ENCODE results near the gene GALNT1. TPM values are rescaled to one million over a fixed set of nuclear protein-coding genes. Genes with fewer than 3 reads are reported as not detected.

Gene GALNT1
- total RNA-seq, 1 experiment from 2014 or later, result 25.6 TPM

DNA sequence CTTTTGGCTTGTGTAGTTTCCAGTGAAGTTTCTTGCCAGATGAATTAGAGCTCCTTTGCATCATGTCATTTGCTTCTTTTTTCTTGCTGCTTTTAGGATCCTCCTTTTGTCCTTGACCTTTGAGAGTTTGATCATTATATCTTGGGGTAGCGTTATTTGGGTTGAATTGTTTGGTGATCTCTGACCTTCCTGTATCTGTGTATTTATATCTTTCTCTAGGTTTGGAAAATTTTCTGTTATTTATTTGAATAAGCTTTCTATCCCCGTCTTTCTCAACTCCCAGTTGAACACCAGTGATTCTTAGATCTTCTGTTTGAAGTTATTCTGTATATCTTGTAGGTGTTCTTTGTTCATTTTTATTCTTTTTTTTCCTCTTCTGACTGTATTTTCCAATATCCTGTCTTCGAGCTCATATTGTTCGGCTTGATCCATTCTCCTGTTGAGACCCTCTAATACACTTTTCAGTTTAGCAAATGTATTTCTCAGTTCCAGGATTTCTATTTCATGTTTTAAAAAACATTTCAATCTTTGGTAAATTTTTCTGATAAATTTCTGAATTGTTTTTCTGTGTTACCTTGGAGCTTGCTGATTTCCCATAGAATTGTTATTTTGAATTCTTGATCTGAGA, 20.8 kb downstream of the GALNT1 start:
- Histone ChIP-seq H3K27ac (ENCODE audit: low read depth, low read length, poor library complexity, severe bottlenecking) (no peak overlapping the region), H3K36me3 (ENCODE audit: insufficient read depth, low read length, poor library complexity, severe bottlenecking) (no peaks in the 10 kb centered on the region), H3K4me1 (ENCODE audit: insufficient read depth, low read length, poor library complexity, severe bottlenecking) (no peaks in the 10 kb centered on the region), H3K27me3 (replicated peaks; ENCODE audit: insufficient read depth, low read depth, low read length, poor library complexity) (no peaks in the 10 kb centered on the region), H3K9me3 (ENCODE audit: low read depth, low read length, poor library complexity, severe bottlenecking) (peaks cover 21% of the 10 kb centered on the region), H3K4me3 (ENCODE audit: low read depth, low read length, poor library complexity, severe bottlenecking) (no peak overlapping the region)
- TF ChIP-seq EZH2 (IDR thresholded peaks at IDR 0.05; ENCODE audit: borderline replicate concordance, low read depth, low read length, poor library complexity, severe bottlenecking), result no peak
- TF ChIP-seq, protein P1, sequence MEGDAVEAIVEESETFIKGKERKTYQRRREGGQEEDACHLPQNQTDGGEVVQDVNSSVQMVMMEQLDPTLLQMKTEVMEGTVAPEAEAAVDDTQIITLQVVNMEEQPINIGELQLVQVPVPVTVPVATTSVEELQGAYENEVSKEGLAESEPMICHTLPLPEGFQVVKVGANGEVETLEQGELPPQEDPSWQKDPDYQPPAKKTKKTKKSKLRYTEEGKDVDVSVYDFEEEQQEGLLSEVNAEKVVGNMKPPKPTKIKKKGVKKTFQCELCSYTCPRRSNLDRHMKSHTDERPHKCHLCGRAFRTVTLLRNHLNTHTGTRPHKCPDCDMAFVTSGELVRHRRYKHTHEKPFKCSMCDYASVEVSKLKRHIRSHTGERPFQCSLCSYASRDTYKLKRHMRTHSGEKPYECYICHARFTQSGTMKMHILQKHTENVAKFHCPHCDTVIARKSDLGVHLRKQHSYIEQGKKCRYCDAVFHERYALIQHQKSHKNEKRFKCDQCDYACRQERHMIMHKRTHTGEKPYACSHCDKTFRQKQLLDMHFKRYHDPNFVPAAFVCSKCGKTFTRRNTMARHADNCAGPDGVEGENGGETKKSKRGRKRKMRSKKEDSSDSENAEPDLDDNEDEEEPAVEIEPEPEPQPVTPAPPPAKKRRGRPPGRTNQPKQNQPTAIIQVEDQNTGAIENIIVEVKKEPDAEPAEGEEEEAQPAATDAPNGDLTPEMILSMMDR (conservative IDR thresholded peaks at IDR 0.05; ENCODE audit: low read depth, low read length), result no peak
- POLR2A ChIA-PET (ENCODE audit: low non-redundant PET), result no interaction called here
- intact Hi-C loops (cut with micrococcal nuclease; ENCODE audit: unreplicated experiment), result no loop called here
- DNase-seq (ENCODE audit: low spot score), result no peak
- CTCF ChIA-PET, result no interaction called here
- no TSS peak for BruUV-seq (replicated peaks)

DNA sequence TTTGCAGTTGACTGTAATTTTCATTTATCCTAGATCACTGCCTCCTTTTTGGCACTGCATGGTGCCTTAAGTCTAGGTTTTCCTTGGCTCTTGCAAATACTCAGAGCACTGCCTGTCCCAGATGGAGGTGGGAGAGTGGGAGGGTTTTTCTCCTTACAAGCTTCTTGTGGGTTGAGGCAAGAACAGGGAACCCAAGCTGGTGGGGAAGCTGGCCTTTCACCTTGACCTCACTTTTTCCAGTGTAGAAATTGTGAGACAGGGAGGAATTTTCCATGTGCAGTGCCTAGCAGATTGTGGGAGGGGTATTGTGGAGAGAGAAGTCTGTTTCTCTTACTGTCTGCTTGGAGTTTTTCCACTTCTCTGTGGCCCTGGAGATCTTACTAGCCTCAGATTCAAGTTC, 21.5 kb downstream of the GALNT1 start:
- no peak for TF ChIP-seq EZH2 (IDR thresholded peaks at IDR 0.05; ENCODE audit: borderline replicate concordance, low read depth, low read length, poor library complexity, severe bottlenecking)
- TF ChIP-seq, protein P1 (conservative IDR thresholded peaks at IDR 0.05; ENCODE audit: low read depth, low read length), result no peak
- no peaks in the 10 kb centered on the region for H3K36me3 ChIP-seq (ENCODE audit: insufficient read depth, low read length, poor library complexity, severe bottlenecking)
- no peak overlapping the region for H3K4me3 ChIP-seq (ENCODE audit: low read depth, low read length, poor library complexity, severe bottlenecking)
- H3K27ac ChIP-seq (ENCODE audit: low read depth, low read length, poor library complexity, severe bottlenecking), result no peak overlapping the region
- CTCF ChIA-PET, result no interaction called here
- no peak for DNase-seq (ENCODE audit: low spot score)
- no peaks in the 10 kb centered on the region for H3K27me3 ChIP-seq (replicated peaks; ENCODE audit: insufficient read depth, low read depth, low read length, poor library complexity)
- no TSS peak for BruUV-seq (replicated peaks)
- POLR2A ChIA-PET (ENCODE audit: low non-redundant PET), result no interaction called here
- no peaks in the 10 kb centered on the region for H3K4me1 ChIP-seq (ENCODE audit: insufficient read depth, low read length, poor library complexity, severe bottlenecking)
- intact Hi-C loops (cut with micrococcal nuclease; ENCODE audit: unreplicated experiment), result no loop called here
- peaks cover 21% of the 10 kb centered on the region for H3K9me3 ChIP-seq (ENCODE audit: low read depth, low read length, poor library complexity, severe bottlenecking)

DNA sequence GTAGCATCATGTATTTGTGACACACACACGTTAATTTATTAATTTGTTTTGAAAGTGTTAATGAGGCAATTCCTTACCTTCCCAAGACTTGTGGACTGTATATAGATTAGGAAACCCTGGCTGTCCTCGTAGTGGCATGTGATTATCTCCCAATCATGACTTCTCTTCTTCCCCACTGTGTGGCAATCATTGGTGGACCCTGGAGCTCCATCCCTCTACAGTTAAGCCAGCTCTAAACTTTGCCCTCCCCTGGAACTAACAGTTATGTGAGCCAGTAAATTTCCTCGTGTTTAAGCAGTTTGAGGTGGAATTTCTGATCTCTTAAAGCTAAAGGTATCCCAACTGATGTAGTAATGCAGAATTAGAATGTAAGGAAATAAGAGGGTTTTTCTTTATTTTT, 22.0 kb downstream of the GALNT1 start:
- Histone ChIP-seq H3K27ac (ENCODE audit: low read depth, low read length, poor library complexity, severe bottlenecking) (no peak overlapping the region), H3K27me3 (replicated peaks; ENCODE audit: insufficient read depth, low read depth, low read length, poor library complexity) (no peaks in the 10 kb centered on the region), H3K4me3 (ENCODE audit: low read depth, low read length, poor library complexity, severe bottlenecking) (no peak overlapping the region), H3K36me3 (ENCODE audit: insufficient read depth, low read length, poor library complexity, severe bottlenecking) (no peaks in the 10 kb centered on the region), H3K9me3 (ENCODE audit: low read depth, low read length, poor library complexity, severe bottlenecking) (peaks cover 21% of the 10 kb centered on the region), H3K4me1 (ENCODE audit: insufficient read depth, low read length, poor library complexity, severe bottlenecking) (no peaks in the 10 kb centered on the region)
- TF ChIP-seq EZH2 (IDR thresholded peaks at IDR 0.05; ENCODE audit: borderline replicate concordance, low read depth, low read length, poor library complexity, severe bottlenecking), result no peak
- TF ChIP-seq, protein P1 (conservative IDR thresholded peaks at IDR 0.05; ENCODE audit: low read depth, low read length), result no peak
- ChIA-PET POLR2A (ENCODE audit: low non-redundant PET) (no interaction called here), CTCF (no interaction called here)
- intact Hi-C loops (cut with micrococcal nuclease; ENCODE audit: unreplicated experiment), result no loop called here
- DNase-seq (ENCODE audit: low spot score), result no peak
- no TSS peak for BruUV-seq (replicated peaks)
